SK-N-SH (cell line): ENCODE measurements around the gene TSPAN32. TPM values are rescaled to one million over a fixed set of nuclear protein-coding genes. Genes with fewer than 3 reads are reported as not detected.

Source experiments
- CTCF ChIA-PET: fragments of 300-600, 350-600 bp; formaldehyde crosslinking; extraction: SDS; loops from one replicate; lab custom pipeline; 2021; lab: Yijun Ruan, JAX
- POLR2A ChIA-PET: fragments of 350-600 bp; sonication (Branson Sonifier 250); formaldehyde crosslinking; extraction: SDS; loops from one replicate; lab custom pipeline; 2020; ENCODE audit warnings: antibody characterized with exemption, inconsistent platforms; lab: Yijun Ruan, JAX
- DNase-seq: peaks from one replicate; pipeline ENCODE4 v3.0.0; 2012
- H2AFZ ChIP-seq: fragments of 200-600 bp; sonication (generic); 2 replicates; pipeline ENCODE4 v1.8.1; 2016; ENCODE audit warnings: antibody characterized with exemption, mild to moderate bottlenecking, low read depth
- H3F3A ChIP-seq: fragments of 200-600 bp; sonication (generic); replicated peaks from 2 replicates; pipeline ENCODE3; 2016; ENCODE audit warnings: antibody characterized with exemption, mild to moderate bottlenecking; ENCODE audit not compliant: insufficient read depth
- H3K27ac ChIP-seq, 2 experiments: fragments of 200-500 bp in 1 of 2; fragments of 200-600 bp in 1 of 2; sonication (Bioruptor generic) in 1 of 2; sonication (generic), shearing (Covaris generic) in 1 of 2; 2 replicates each; pipeline versions ENCODE4 v1.5.1 to v1.6.1; 2014 to 2016; ENCODE audit warnings: low read depth in 2 of 2, inconsistent platforms in 1 of 2, low read length in 1 of 2, mild to moderate bottlenecking in 1 of 2, mixed read lengths in 1 of 2
- H3K27me3 ChIP-seq: fragments of 200-600 bp; sonication (generic), shearing (Covaris generic); 2 replicates; pipeline ENCODE4 v1.6.1; 2016; ENCODE audit warnings: mixed run types; ENCODE audit not compliant: insufficient read depth
- H3K36me3 ChIP-seq, 2 experiments: fragments of 200-500 bp in 1 of 2; fragments of 200-600 bp in 1 of 2; sonication (Bioruptor generic) in 1 of 2; sonication (generic) in 1 of 2; replicated peaks in 1 of 2; 2 replicates each; pipeline versions ENCODE3 to v1.5.1; 2014 to 2016; ENCODE audit warnings: low read length in 1 of 2, mild to moderate bottlenecking in 1 of 2; ENCODE audit not compliant: insufficient read depth in 2 of 2, control insufficient read depth in 1 of 2
- H3K4me1 ChIP-seq, 2 experiments: fragments of 200-500 bp in 1 of 2; fragments of 200-600 bp in 1 of 2; sonication (Bioruptor generic) in 1 of 2; sonication (generic), shearing (Covaris generic) in 1 of 2; 2 replicates each; pipeline versions ENCODE4 v1.5.1 to v1.6.1; 2014 to 2016; ENCODE audit warnings: low read depth in 1 of 2, low read length in 1 of 2, mixed run types in 1 of 2; ENCODE audit not compliant: insufficient read depth in 2 of 2, control insufficient read depth in 1 of 2
- H3K4me2 ChIP-seq: fragments of 200-600 bp; sonication (generic), shearing (Covaris generic); 2 replicates; pipeline ENCODE4 v1.6.1; 2017; ENCODE audit warnings: mixed run types
- H3K4me3 ChIP-seq, 2 experiments: fragments of 200-500 bp in 1 of 2; fragments of 200-600 bp in 1 of 2; sonication (Bioruptor generic) in 1 of 2; sonication (generic), shearing (Covaris generic) in 1 of 2; 2 replicates each; pipeline versions ENCODE4 v1.5.1 to v1.8.1; 2014 to 2016; ENCODE audit warnings: low read depth in 2 of 2, inconsistent platforms in 1 of 2, low read length in 1 of 2, mild to moderate bottlenecking in 1 of 2, mixed read lengths in 1 of 2, moderate library complexity in 1 of 2
- H3K79me2 ChIP-seq: fragments of 200-600 bp; sonication (generic); 2 replicates; pipeline ENCODE4 v1.8.1; 2017; ENCODE audit warnings: mild to moderate bottlenecking; ENCODE audit not compliant: insufficient read depth
- H3K9ac ChIP-seq: fragments of 200-600 bp; sonication (generic); 2 replicates; pipeline ENCODE4 v1.6.1; 2017; ENCODE audit warnings: mixed run types
- H3K9me2 ChIP-seq: fragments of 200-600 bp; sonication (generic); 2 replicates; pipeline ENCODE4 v1.6.1; 2017; ENCODE audit warnings: mixed run types
- H3K9me3 ChIP-seq: fragments of 200-600 bp; sonication (generic); 2 replicates; pipeline ENCODE4 v1.6.1; 2017; ENCODE audit warnings: mixed run types, mild to moderate bottlenecking, moderate library complexity
- H4K20me1 ChIP-seq: fragments of 200-600 bp; sonication (generic); 2 replicates; pipeline ENCODE4 v1.6.1; 2017; ENCODE audit warnings: mild to moderate bottlenecking, mixed run types; ENCODE audit not compliant: insufficient read depth
- CHD2 ChIP-seq: fragments of 150-350 bp; IDR thresholded peaks from 2 replicates; pipeline ENCODE4 v1.6.1; 2018; ENCODE audit warnings: low read length; ENCODE audit not compliant: partially characterized antibody
- EP300 ChIP-seq, 2 experiments: IDR thresholded peaks; 2 replicates each; pipeline versions ENCODE4 v1.4.0 to v1.6.1; 2012; ENCODE audit warnings: borderline replicate concordance in 1 of 2, low read depth in 1 of 2, low read length in 1 of 2
- FOXJ3 ChIP-seq: sonication (generic); formaldehyde crosslinking; IDR thresholded peaks from 2 replicates; pipeline ENCODE4 v1.5.1; 2020; ENCODE audit warnings: mild to moderate bottlenecking, missing genetic modification reagents
- FOXM1 ChIP-seq: IDR thresholded peaks from 2 replicates; pipeline ENCODE4 v1.4.0; 2012; ENCODE audit warnings: low read depth, mild to moderate bottlenecking
- GATA2 ChIP-seq: sonication (generic); formaldehyde crosslinking; IDR thresholded peaks from 2 replicates; pipeline ENCODE4 v1.5.0; 2020; ENCODE audit warnings: mild to moderate bottlenecking, missing genetic modification reagents
- NFIC ChIP-seq: IDR thresholded peaks from 2 replicates; pipeline ENCODE4 v1.4.0; 2012; ENCODE audit warnings: borderline replicate concordance
- NRF1 ChIP-seq: IDR thresholded peaks from 2 replicates; pipeline ENCODE4 v1.6.1; 2012; ENCODE audit warnings: low read depth, mild to moderate bottlenecking, low read length
- RAD21 ChIP-seq: IDR thresholded peaks from 2 replicates; pipeline ENCODE4 v1.6.1; 2012; ENCODE audit warnings: mild to moderate bottlenecking, low read length
- RXRA ChIP-seq: IDR thresholded peaks from 2 replicates; pipeline ENCODE4 v1.4.0; 2012; ENCODE audit warnings: low read depth, mild to moderate bottlenecking, borderline replicate concordance
- SMC3 ChIP-seq: IDR thresholded peaks from 2 replicates; pipeline ENCODE4 v1.6.1; 2012; ENCODE audit warnings: low read depth, low read length, improper control_type of control experiment
- WGBS: methylation state at CpG from one replicate; pipeline ENCODE4 v1.1.6; 2017; ENCODE audit warnings: low lambda C conversion rate; 5-methylcytosine and 5-hydroxymethylcytosine counted together
- polyA plus RNA-seq, 3 experiments: library from polyadenylated mRNA; depleted of rRNA; stranded (reverse); fragments of >200 nt; gene quantifications; 2 replicates each; pipeline ENCODE4 v1.2.3, GENCODE V29; 2012
- TF ChIP-seq, protein P1 (sequence below): IDR thresholded peaks from 2 replicates; pipeline ENCODE4 v1.4.0; 2012; ENCODE audit warnings: low read depth, borderline replicate concordance
- TF ChIP-seq, protein P2 (sequence below): IDR thresholded peaks from 2 replicates; pipeline ENCODE4 v1.4.0; 2012; ENCODE audit warnings: low read depth
- TF ChIP-seq, protein P3 (sequence below): IDR thresholded peaks from 2 replicates; pipeline ENCODE4; 2012

The TSPAN32 gene
- polyA plus RNA-seq, 1 of the 3 experiments (the other 2 are of a cell fraction), result 0.12 TPM

DNA sequence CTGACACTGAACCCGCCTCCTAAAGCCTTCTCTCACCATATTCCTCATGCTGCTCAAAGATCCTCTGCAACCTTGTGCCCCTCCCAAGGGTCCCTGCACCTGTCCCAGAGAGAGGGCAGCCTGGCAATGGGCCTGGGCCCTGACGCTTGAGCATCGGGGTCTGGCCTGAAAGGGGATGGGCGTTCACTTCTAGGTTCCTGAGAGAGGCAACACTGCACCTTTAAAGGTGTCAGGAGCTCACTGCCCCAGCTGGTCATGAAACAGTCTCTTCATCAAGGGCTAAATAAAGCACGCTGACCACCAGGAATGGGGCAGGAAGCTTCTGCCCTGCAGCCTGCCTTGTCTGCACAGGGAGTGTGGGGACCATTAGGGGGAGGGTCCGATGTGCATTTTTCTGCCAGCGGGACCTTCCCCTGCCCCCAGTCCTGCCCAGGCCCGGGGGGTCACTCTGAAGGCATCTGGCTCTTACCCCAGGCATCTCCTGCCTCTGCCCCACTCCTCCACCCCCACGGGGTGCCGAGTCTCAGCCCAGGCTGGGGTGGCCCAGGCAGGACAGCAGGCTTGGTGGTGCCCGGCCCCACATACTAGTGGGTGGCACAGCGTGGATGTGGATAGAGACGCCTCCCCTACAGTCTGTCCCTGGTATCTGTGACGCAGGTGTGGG, 3.5 kb upstream of the TSPAN32 start:
- peaks cover 0 to 17% of the 10 kb centered on the region in 2 experiments; a peak in 1 of 4 replicates for H3K4me1 ChIP-seq
- no peak overlapping the region for H3K27ac ChIP-seq
- no peaks in the 10 kb centered on the region for H3K79me2 ChIP-seq
- WGBS, result 59% methylated on average over 8 of the region's 14 CpGs
- no peaks in the 10 kb centered on the region for H4K20me1 ChIP-seq
- no peak overlapping the region for H3K9ac ChIP-seq
- no peaks in the 10 kb centered on the region for H3K9me3 ChIP-seq
- no peak for DNase-seq
- H3K27me3 ChIP-seq, result no peaks in the 10 kb centered on the region
- no peaks in the 10 kb centered on the region for H3F3A ChIP-seq
- POLR2A ChIA-PET, result no interaction called here
- TF ChIP-seq EP300 (IDR thresholded peaks at IDR 0.05; ENCODE audit: borderline replicate concordance in 1 of 2, low read depth in 1 of 2, low read length in 1 of 2), result no peak
- no peak for TF ChIP-seq NFIC
- no peak for TF ChIP-seq RXRA
- TF ChIP-seq, protein P1, sequence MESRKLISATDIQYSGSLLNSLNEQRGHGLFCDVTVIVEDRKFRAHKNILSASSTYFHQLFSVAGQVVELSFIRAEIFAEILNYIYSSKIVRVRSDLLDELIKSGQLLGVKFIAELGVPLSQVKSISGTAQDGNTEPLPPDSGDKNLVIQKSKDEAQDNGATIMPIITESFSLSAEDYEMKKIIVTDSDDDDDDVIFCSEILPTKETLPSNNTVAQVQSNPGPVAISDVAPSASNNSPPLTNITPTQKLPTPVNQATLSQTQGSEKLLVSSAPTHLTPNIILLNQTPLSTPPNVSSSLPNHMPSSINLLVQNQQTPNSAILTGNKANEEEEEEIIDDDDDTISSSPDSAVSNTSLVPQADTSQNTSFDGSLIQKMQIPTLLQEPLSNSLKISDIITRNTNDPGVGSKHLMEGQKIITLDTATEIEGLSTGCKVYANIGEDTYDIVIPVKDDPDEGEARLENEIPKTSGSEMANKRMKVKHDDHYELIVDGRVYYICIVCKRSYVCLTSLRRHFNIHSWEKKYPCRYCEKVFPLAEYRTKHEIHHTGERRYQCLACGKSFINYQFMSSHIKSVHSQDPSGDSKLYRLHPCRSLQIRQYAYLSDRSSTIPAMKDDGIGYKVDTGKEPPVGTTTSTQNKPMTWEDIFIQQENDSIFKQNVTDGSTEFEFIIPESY, result no peak
- TF ChIP-seq, protein P2, sequence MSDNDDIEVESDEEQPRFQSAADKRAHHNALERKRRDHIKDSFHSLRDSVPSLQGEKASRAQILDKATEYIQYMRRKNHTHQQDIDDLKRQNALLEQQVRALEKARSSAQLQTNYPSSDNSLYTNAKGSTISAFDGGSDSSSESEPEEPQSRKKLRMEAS, result no peak
- TF ChIP-seq GATA2 (CRISPR knock-in tag), result no peak
- TF ChIP-seq FOXJ3 (CRISPR knock-in tag), result no peak
- no peak for TF ChIP-seq NRF1
- no peak for TF ChIP-seq FOXM1
- TF ChIP-seq, protein P3, sequence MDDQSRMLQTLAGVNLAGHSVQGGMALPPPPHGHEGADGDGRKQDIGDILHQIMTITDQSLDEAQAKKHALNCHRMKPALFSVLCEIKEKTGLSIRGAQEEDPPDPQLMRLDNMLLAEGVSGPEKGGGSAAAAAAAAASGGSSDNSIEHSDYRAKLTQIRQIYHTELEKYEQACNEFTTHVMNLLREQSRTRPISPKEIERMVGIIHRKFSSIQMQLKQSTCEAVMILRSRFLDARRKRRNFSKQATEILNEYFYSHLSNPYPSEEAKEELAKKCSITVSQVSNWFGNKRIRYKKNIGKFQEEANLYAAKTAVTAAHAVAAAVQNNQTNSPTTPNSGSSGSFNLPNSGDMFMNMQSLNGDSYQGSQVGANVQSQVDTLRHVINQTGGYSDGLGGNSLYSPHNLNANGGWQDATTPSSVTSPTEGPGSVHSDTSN, result no peak
- TF ChIP-seq RAD21, result no peak
- TF ChIP-seq, all 33 proteins: peak for 0
- H2AFZ ChIP-seq, result no peak overlapping the region
- CTCF ChIA-PET, result interaction anchor here (0.6 to 13.9 kb wide), 15 partner anchors 21 to 235 kb away, joined by 3 to 318 read pairs (median 3); no protein-coding TSS in a partner anchor
- H3K36me3 ChIP-seq, result no peaks in the 10 kb centered on the region
- H3K4me3 ChIP-seq, result no peak overlapping the region
- no peaks in the 10 kb centered on the region for H3K9me2 ChIP-seq
- no peak overlapping the region for H3K4me2 ChIP-seq

DNA sequence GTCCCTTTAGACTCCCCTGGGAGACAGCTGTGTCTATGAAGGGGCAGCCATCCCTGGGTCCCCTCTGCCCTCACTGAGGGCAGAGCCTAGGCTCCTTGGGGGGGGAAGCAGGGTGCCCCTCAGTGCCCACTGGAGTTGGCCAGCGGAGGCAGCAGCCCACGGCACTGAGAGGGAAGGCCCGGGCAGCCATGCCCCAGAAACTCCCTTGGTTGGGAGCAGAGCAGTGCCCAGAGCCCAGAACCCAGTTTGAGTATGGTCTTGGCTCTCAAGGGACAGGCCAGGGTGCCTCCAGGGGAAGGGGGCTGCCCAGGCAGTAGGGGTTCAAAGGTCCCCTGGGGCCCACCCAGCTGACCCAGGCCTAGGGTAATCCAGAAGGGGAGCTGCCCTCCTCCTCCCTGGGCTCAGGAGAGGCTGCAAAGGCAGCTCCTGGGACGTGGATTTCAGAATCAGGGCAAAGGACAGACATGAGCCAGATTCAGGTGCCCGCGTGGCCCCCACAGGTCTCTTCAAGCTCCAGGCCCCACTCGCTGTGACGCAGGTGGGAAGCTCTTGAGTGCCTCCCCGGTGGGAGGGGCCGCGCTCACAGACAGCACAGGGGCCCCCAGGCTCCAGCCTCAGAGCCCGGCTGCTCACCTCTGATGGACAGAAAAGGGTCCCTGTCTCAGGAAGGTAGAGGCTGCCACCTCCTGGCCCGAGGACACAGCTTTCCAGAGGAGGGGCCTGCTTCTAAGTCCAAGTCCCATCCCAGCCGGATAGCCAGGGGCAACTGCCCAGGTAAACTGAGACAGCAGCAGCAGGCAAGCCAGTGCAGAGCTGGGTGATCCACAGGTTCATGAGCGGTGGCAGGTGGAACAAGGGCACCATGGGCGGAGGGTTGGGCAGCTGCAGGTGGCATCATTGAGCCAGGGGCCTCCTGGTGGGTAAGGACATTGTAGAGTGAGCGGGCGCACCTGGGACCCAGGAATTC, 2.7 kb upstream of the TSPAN32 start:
- no peaks in the 10 kb centered on the region for H3K79me2 ChIP-seq
- H4K20me1 ChIP-seq, result no peaks in the 10 kb centered on the region
- H3K9me2 ChIP-seq, result no peaks in the 10 kb centered on the region
- WGBS, result 76% methylated on average over 6 of the region's 18 CpGs
- H2AFZ ChIP-seq, result no peak overlapping the region
- H3K27me3 ChIP-seq, result no peaks in the 10 kb centered on the region
- no peaks in the 10 kb centered on the region for H3K36me3 ChIP-seq
- CTCF ChIA-PET, result interaction anchor here (0.6 to 13.9 kb wide), 17 partner anchors 9 to 234 kb away, joined by 3 to 318 read pairs (median 5); no protein-coding TSS in a partner anchor
- no peak overlapping the region for H3K4me3 ChIP-seq
- H3F3A ChIP-seq, result no peaks in the 10 kb centered on the region
- no peaks in the 10 kb centered on the region for H3K9me3 ChIP-seq
- H3K9ac ChIP-seq, result no peak overlapping the region
- H3K4me2 ChIP-seq, result no peak overlapping the region
- no peak overlapping the region for H3K27ac ChIP-seq
- peaks cover 0 to 26% of the 10 kb centered on the region in 2 experiments; a peak in 1 of 4 replicates for H3K4me1 ChIP-seq
- TF ChIP-seq CHD2 (no peak), RAD21 (peak; percentile 63), SMC3 (peak; percentile 43; the same call in 1 of the 2 replicates)
- POLR2A ChIA-PET, result no interaction called here
- peak; percentile 62 for DNase-seq
